ENCODE data around the gene STX16. TPM values are rescaled to one million over a fixed set of nuclear protein-coding genes. Genes with fewer than 3 reads are reported as not detected.
"Not testable (repeated sequence)": the region's sequence is repeated elsewhere in the genome, so short reads cannot be mapped to it uniquely, and the experiment has no call there.

The STX16 gene
- polyA plus RNA-seq, 4 donors = 17.3 to 73.4 (median 34.9) TPM

DNA sequence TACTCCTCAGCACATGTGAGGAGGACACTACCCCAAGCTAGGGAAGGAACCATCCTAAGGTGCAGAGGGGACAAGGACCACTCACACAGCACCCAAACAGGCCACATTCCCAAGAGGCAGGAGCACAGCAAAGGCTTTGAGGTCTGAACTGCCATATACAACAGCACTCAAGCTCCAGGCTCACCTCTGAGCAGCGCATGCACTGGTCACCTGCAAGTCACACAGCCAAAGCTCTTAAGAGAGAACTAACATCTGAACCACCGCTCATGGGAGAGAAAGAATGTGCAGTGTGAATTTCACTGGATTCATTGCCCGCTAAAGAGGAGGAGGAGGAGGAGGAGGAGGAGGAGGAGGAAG lies 72.5 kb downstream of the STX16 start:
- H3K4me1 ChIP-seq (ENCODE audit: control insufficient read depth in 3 of 3, insufficient read depth in 2 of 3, low read depth in 1 of 3, low read length in 2 of 3) = no peaks in the 10 kb centered on the region
- FAIRE-seq = no peak
- no peaks in the 10 kb centered on the region for H3K36me3 ChIP-seq (ENCODE audit: control insufficient read depth in 3 of 3, insufficient read depth in 2 of 3, low read depth in 1 of 3, low read length in 3 of 3)
- H3K9me3 ChIP-seq (ENCODE audit: control insufficient read depth in 2 of 2, insufficient read depth in 1 of 2, low read depth in 1 of 2, low read length in 1 of 2) = peaks cover 0 to 3% of the 10 kb centered on the region in 2 donors
- H3K4me3 ChIP-seq (ENCODE audit: low read depth in 1 of 3, low read length in 3 of 3) = no peak overlapping the region
- WGBS, 3 donors = 83 to 88% (median 87%) methylated on average over 3 of the region's 3 CpGs
- H3K27ac ChIP-seq (ENCODE audit: low read depth in 1 of 3, low read length in 2 of 3) = no peak overlapping the region
- no peak for DNase-seq
- no peaks in the 10 kb centered on the region for H3K27me3 ChIP-seq (ENCODE audit: control insufficient read depth in 3 of 3, insufficient read depth in 3 of 3, low read length in 3 of 3)

DNA sequence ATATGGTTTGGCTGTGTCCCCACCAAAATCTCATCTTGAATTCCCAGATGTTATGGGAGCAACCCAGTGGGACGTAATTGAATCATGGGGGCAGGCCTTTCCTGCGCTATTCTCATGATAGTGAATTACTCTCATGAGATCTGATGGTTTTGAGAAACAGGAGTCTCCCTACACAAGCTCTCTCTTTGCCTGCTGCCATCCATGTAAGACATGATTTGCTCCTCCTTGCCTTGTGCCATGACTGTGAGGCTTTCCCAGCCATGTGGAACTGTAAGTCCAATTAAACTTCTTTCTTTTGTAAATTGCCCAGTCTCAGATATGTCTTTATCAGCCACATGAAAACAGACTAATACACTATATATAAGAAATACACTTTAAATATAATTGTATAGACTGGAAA lies 75.1 kb downstream of the STX16 start:
- not testable (repeated sequence) for H3K27ac ChIP-seq (ENCODE audit: low read depth in 1 of 3, low read length in 2 of 3); H3K27me3 ChIP-seq (ENCODE audit: control insufficient read depth in 3 of 3, insufficient read depth in 3 of 3, low read length in 3 of 3); FAIRE-seq; H3K36me3 ChIP-seq (ENCODE audit: control insufficient read depth in 3 of 3, insufficient read depth in 2 of 3, low read depth in 1 of 3, low read length in 3 of 3); H3K4me3 ChIP-seq (ENCODE audit: low read depth in 1 of 3, low read length in 3 of 3); H3K4me1 ChIP-seq (ENCODE audit: control insufficient read depth in 3 of 3, insufficient read depth in 2 of 3, low read depth in 1 of 3, low read length in 2 of 3); H3K9me3 ChIP-seq (ENCODE audit: control insufficient read depth in 2 of 2, insufficient read depth in 1 of 2, low read depth in 1 of 2, low read length in 1 of 2); DNase-seq
- 87 to 91% (median 89%) methylated on average over 2 of the region's 2 CpGs for WGBS, 3 donors

Other genes starting within 250 kb of the STX16 start
- gene APCDD1L, start 135.9 kb upstream of the STX16 start, polyA plus RNA-seq = under 1 TPM in 2 of 4 donors, not detected in 2; 0.10 to 0.46 TPM
- gene NPEPL1, start 41.5 kb downstream of the STX16 start, polyA plus RNA-seq = 10 to 100 TPM; 16.5 to 30.4 (median 26.3) TPM
- under 1 TPM in 2 of 4 donors, not detected in 2; 0.37 to 0.38 TPM for gene GNAS-AS1, start 199.6 kb downstream of the STX16 start, polyA plus RNA-seq
- 100 to 1,000 TPM; 493 to 875 (median 655) TPM for gene GNAS, start 201.4 kb downstream of the STX16 start, polyA plus RNA-seq